ENCODE data around the gene INPP1. TPM values are rescaled to one million over a fixed set of nuclear protein-coding genes. Genes with fewer than 3 reads are reported as not detected.

The INPP1 gene
- total RNA-seq, 3 donors from 2014 or later = 31.3 to 37.7 (median 36.3) TPM

- Histone ChIP-seq H3K4me1 (ENCODE audit: low read depth) (peaks cover 12% of the 10 kb centered on the region), H3K36me3 (ENCODE audit: low read depth) (no peaks in the 10 kb centered on the region), H3K9me3 (no peaks in the 10 kb centered on the region), H3K4me3 (no peak overlapping the region)
- DNase-seq = no peak
- intact Hi-C loops (cut with DNase I, micrococcal nuclease) = loop anchor here in 1 of 2 donors (10.0 kb wide), 1 partner anchor 276 kb away; no protein-coding TSS in a partner anchor
- ATAC-seq = no peak
- TF ChIP-seq, protein P1, sequence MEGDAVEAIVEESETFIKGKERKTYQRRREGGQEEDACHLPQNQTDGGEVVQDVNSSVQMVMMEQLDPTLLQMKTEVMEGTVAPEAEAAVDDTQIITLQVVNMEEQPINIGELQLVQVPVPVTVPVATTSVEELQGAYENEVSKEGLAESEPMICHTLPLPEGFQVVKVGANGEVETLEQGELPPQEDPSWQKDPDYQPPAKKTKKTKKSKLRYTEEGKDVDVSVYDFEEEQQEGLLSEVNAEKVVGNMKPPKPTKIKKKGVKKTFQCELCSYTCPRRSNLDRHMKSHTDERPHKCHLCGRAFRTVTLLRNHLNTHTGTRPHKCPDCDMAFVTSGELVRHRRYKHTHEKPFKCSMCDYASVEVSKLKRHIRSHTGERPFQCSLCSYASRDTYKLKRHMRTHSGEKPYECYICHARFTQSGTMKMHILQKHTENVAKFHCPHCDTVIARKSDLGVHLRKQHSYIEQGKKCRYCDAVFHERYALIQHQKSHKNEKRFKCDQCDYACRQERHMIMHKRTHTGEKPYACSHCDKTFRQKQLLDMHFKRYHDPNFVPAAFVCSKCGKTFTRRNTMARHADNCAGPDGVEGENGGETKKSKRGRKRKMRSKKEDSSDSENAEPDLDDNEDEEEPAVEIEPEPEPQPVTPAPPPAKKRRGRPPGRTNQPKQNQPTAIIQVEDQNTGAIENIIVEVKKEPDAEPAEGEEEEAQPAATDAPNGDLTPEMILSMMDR (IDR thresholded peaks at IDR 0.05) = no peak
These were observed 17.2 kb downstream of the INPP1 start for GRCh38 chr2:190360561-190360960.

DNA sequence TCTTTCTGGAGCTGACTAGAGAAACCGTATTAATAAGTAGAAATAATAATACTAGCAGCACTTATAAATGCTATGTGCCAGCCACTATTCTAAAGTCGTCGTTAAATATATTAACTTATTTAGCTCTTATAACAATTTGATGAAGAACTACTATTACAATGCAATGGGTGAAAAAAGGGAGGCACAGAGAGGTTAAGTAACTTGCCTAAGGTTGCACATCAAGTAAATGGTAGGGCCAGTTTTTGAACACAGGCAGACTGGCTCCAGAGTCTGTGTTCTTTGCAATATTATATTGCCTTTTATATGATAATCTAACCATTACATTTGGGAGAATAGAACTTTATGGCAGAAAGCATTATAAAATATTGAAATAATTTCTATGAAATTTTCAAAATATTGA, 17.6 kb downstream of the INPP1 start:
- Histone ChIP-seq H3K4me3 (no peak overlapping the region), H3K4me1 (ENCODE audit: low read depth) (peaks cover 12% of the 10 kb centered on the region), H3K9me3 (no peaks in the 10 kb centered on the region), H3K36me3 (ENCODE audit: low read depth) (no peaks in the 10 kb centered on the region)
- DNase-seq (no peak), ATAC-seq (no peak)
- intact Hi-C loops (cut with DNase I, micrococcal nuclease) = loop anchor here in 1 of 2 donors (10.0 kb wide), 1 partner anchor 276 kb away; no protein-coding TSS in a partner anchor
- TF ChIP-seq, protein P1 (IDR thresholded peaks at IDR 0.05) = no peak

GRCh38 chr2:190361572-190361971, 18.2 kb downstream of the INPP1 start:
- H3K36me3 ChIP-seq (ENCODE audit: low read depth) = no peaks in the 10 kb centered on the region
- no peak for DNase-seq
- ATAC-seq = no peak
- H3K9me3 ChIP-seq = no peaks in the 10 kb centered on the region
- H3K4me1 ChIP-seq (ENCODE audit: low read depth) = peaks cover 8% of the 10 kb centered on the region
- no peak overlapping the region for H3K4me3 ChIP-seq
- intact Hi-C loops (cut with DNase I, micrococcal nuclease) = loop anchor here in 1 of 2 donors (10.0 kb wide), 1 partner anchor 277 kb away; no protein-coding TSS in a partner anchor
- TF ChIP-seq, protein P1 (IDR thresholded peaks at IDR 0.05) = no peak

DNA sequence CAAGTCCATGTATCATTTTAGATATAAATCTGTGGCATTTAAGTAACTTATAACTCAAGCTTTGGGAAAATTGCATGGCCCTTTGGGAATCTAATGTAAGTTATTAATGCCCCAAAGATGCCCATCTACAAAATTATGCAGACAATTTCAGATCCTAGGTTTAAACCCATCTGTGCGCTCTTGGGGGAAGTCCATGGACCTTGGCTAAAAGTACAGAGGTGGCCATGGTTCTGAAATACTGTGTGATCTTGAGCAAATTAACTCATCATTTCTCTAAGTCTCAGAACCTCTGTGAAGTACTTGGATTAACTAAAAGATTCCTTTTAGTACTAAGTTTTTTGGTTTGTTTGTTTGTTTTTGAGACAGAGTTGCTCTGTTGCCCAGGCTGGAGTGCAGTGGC, 19.5 kb downstream of the INPP1 start:
- intact Hi-C loops (cut with DNase I, micrococcal nuclease) = loop anchor here in 1 of 2 donors (10.0 kb wide), 1 partner anchor 278 kb away; no protein-coding TSS in a partner anchor
- Histone ChIP-seq H3K4me1 (ENCODE audit: low read depth) (peaks cover 8% of the 10 kb centered on the region), H3K36me3 (ENCODE audit: low read depth) (no peaks in the 10 kb centered on the region), H3K4me3 (no peak overlapping the region), H3K9me3 (no peaks in the 10 kb centered on the region)
- ATAC-seq (no peak), DNase-seq (no peak)
- TF ChIP-seq, protein P1 (IDR thresholded peaks at IDR 0.05) = no peak

DNA sequence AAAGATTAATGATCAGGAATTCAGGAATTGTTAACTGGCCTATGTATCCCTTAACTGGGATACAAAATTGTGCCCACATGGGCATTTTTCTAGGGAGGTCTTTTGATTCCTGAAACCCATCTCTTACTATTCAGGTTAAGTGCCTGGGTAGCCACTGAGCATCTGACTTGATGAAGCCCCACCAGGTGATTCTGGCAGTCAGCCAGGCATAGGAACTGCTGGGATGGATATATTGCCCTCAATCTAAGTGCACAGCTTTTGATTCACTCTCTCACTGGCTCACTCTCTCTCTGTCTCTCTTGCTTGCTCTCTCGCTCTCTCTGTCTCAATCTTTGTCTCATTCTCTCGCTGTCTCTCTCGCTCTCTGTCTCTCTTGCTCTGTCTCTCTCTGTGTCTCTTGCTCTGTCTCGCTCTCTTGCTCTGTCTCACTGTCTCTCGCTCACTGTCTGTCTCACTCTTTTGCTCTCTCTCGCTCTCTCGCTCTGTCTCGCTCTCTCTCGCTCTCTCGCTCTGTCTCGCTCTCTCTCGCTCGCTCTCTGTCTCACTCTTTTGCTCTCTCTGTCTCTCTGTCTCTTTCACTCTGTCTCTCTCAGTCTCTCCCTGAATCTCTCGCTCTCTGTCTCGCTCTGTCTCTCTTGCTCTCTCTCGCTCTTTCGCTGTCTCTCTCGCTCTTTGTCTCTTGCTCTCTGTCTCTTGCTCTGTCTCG, 22.3 kb downstream of the INPP1 start:
- H3K4me3 ChIP-seq = no peak overlapping the region
- ATAC-seq = no peak
- intact Hi-C loops (cut with DNase I, micrococcal nuclease) = loop anchor here in 1 of 2 donors (10.0 kb wide), 1 partner anchor 281 kb away; no protein-coding TSS in a partner anchor

More for the DNA sequence above, 22.3 kb downstream of the INPP1 start:
- no peak for DNase-seq
- Histone ChIP-seq H3K9me3 (no peaks in the 10 kb centered on the region), H3K4me1 (ENCODE audit: low read depth) (no peaks in the 10 kb centered on the region), H3K36me3 (ENCODE audit: low read depth) (no peaks in the 10 kb centered on the region)
- TF ChIP-seq, protein P1 (IDR thresholded peaks at IDR 0.05) = no peak
